MG63 (cell line): ENCODE measurements around the gene CCDC15. TPM values are rescaled to one million over a fixed set of nuclear protein-coding genes. Genes with fewer than 3 reads are reported as not detected.
"Not testable (repeated sequence)": the region's sequence is repeated elsewhere in the genome, so short reads cannot be mapped to it uniquely, and the experiment has no call there.

Source experiments
- DNase-seq: peaks from one replicate; pipeline ENCODE4 v3.0.0-alpha.2; 2020
- H3K27me3 ChIP-seq: fragments of 250-450 bp; sonication (Bioruptor Pico); 2 replicates; pipeline ENCODE4 v1.5.1; 2020; ENCODE audit warnings: mild to moderate bottlenecking, moderate library complexity
- H3K36me3 ChIP-seq: fragments of 250-450 bp; sonication (Bioruptor Pico); 2 replicates; pipeline ENCODE4 v1.5.1; 2020; ENCODE audit warnings: mild to moderate bottlenecking, moderate library complexity
- H3K4me3 ChIP-seq: fragments of 250-450 bp; sonication (Bioruptor Pico); 2 replicates; pipeline ENCODE4 v1.5.1; 2020; ENCODE audit warnings: mild to moderate bottlenecking, moderate library complexity
- H3K9me3 ChIP-seq: fragments of 250-450 bp; sonication (Bioruptor Pico); 2 replicates; pipeline ENCODE4 v1.5.1; 2020; ENCODE audit warnings: mild to moderate bottlenecking, moderate library complexity
- total RNA-seq: library from RNA; depleted of rRNA; stranded (reverse); fragments of >200 nt; shearing (Covaris generic); gene quantifications from 2 replicates; pipeline ENCODE4 v1.2.3, GENCODE V29; 2014; ENCODE audit warnings: low replicate concordance

The CCDC15 gene
- total RNA-seq, 1 experiment from 2014 or later: 1.5 TPM

DNA sequence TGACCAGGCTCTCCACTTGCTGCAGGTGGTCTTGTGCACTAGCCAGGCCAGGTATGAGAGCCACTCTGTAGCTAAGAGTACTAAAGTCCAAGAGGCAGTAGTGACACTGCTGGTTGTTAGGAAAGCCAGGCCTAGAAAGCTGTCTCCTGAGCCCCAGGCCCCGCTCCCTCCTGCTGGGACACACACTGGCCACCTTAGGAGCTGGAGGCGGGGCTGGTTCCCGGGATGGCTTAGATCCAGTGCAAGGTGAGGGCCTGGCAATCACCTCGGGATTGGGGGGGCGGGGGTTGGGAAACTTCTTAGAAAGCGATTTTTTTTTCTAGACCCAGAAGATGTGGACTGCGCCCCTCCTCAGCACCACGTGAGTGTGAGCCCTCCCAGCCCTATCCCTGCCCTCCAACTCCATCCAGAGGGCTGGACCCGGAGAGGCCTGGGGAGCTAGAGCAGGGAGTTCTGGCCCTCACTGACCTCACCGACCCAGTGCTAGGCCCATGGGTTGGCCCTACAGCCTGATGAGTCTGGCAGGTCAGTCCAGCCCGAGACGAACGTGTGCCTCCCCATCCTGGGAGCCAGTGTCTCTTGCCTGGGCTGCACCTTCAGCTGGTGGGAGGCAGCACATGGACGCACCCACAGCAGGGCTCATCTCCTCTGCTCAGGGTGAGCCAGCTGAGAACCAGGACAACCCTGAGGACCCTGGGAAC lies 127.2 kb downstream of the CCDC15 start:
- H3K36me3 ChIP-seq: no peaks in the 10 kb centered on the region
- no peak for DNase-seq
- no peaks in the 10 kb centered on the region for H3K27me3 ChIP-seq
- H3K9me3 ChIP-seq: no peaks in the 10 kb centered on the region
- no peak overlapping the region for H3K4me3 ChIP-seq

DNA sequence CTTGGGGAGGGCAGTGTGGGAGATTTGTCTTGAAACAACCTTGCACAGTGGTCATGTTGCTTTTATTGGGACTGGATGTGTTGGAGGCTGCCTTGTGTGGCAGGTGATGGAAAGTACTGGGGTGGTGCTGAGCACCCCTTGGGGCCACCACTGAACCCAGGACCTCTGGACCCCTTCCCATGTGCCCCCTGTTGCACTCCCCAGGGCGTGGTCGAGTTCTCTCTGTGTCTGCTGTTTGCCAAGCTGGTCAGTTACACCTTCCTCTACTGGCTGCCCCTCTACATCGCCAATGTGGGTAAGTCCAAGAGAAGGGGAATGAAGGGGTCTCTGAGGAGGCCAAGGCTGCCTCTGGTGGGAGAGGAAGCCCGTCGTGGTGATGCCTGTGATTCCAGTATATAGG lies 128.0 kb downstream of the CCDC15 start:
- Histone ChIP-seq H3K36me3 (no peaks in the 10 kb centered on the region), H3K9me3 (no peaks in the 10 kb centered on the region), H3K27me3 (no peaks in the 10 kb centered on the region), H3K4me3 (no peak overlapping the region)
- DNase-seq: no peak

DNA sequence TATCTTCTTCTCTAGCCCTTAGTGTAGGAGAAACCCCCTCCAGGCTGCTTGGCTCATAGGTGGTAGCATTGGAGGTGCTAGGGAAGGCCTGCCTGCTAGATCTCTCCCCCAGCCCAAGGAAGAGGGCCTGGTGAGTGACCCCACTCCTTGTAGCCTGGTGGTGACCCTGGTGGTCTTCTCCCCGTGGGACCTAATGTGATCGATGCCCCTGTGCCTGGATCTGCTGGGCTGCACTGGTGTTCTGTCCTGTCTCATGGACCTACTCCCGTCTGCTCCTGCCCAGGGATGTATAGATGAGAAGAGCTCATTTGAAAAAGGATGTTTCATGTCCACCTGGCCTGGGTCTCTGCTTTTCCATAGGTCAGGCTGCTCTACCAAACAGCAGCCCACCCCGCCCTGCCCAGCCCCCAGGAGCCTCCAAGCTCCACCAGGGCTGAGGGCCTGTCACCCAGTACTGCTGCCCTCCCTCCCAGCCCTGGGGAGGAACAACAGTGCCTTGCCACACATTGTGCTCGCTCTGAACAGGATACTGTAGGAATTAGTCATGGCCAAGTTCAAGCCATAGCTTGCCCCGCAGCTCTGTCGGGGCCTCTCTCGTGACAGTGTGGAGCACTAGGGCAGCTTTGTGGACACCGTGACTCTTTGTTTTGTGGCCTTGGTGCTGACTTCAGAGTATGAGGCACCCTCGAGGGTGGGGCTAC lies 128.8 kb downstream of the CCDC15 start:
- Histone ChIP-seq H3K9me3 (no peaks in the 10 kb centered on the region), H3K4me3 (no peak overlapping the region), H3K27me3 (no peaks in the 10 kb centered on the region), H3K36me3 (no peaks in the 10 kb centered on the region)
- DNase-seq: no peak

DNA sequence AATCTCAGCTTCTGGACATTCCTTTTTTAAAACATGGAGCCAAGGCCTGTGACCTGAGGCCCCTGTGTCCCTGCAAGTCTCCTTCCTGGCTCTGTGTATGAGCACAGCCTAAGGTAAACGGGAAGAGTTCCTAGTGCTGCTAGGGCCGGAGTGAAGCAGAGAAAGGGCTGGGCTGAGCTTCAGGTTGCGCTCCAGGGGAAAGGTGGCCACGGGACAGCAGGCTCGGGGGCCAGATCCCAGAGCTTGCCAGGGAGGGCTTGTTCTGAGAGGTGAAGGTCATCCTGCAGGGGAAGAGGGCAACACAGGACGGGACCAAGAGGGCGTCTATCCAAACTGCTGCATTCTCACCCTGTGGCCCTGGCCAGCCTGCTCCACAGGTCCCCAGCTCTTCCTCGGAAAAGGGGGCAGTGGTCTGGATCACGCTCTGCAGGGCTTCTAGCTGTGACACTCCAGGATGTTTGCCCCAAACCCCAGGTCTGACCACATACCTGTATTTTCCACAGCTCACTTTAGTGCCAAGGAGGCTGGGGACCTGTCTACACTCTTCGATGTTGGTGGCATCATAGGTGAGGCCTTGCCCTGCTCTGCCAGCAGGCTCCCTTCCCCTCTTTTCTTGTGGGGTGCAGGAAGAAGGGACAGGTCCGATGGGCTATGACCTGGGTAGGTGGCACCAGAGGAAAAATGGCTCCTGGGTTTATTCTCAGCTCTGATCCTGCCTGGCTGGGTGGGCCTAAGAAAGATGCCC lies 129.5 kb downstream of the CCDC15 start:
- Histone ChIP-seq H3K9me3 (no peaks in the 10 kb centered on the region), H3K27me3 (no peaks in the 10 kb centered on the region), H3K4me3 (no peak overlapping the region), H3K36me3 (no peaks in the 10 kb centered on the region)
- DNase-seq: no peak

DNA sequence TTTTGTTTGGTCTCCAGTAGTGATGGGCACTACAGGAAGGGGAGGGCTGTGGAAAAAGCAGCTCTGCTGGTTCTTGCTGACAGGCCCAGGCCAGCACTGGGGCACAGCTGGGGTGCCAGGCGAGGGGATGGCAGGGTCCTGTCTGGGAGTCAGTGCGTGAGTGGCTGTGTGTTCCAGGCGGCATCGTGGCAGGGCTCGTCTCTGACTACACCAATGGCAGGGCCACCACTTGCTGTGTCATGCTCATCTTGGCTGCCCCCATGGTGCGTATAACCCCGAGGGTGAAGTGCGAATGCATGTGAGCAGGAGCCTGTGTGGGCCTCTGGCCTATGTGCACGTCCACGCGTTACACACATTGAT lies 130.0 kb downstream of the CCDC15 start:
- no peaks in the 10 kb centered on the region for H3K9me3 ChIP-seq
- no peak overlapping the region for H3K4me3 ChIP-seq
- no peak for DNase-seq
- H3K27me3 ChIP-seq: no peaks in the 10 kb centered on the region
- H3K36me3 ChIP-seq: no peaks in the 10 kb centered on the region

DNA sequence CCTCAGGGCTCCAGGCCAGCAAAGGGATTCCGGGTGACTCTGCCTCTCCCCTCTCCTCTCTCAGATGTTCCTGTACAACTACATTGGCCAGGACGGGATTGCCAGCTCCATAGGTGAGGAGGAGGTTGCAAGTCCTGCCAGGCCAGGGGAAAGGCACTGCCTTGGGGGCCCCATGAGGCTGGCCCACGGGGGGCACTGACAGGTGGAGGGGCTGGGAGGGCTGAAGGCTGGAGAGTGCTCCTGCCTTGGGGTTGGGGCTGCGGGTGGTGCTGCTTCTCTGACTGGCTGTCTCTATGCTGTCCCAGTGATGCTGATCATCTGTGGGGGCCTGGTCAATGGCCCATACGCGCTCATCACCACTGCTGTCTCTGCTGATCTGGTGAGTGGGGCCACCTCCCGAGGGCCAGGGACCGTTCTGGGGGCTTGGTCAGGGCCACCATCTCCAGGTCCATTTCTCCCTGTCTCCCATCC lies 130.8 kb downstream of the CCDC15 start:
- Histone ChIP-seq H3K27me3 (no peaks in the 10 kb centered on the region), H3K4me3 (no peak overlapping the region), H3K36me3 (no peaks in the 10 kb centered on the region), H3K9me3 (no peaks in the 10 kb centered on the region)
- DNase-seq: no peak

DNA sequence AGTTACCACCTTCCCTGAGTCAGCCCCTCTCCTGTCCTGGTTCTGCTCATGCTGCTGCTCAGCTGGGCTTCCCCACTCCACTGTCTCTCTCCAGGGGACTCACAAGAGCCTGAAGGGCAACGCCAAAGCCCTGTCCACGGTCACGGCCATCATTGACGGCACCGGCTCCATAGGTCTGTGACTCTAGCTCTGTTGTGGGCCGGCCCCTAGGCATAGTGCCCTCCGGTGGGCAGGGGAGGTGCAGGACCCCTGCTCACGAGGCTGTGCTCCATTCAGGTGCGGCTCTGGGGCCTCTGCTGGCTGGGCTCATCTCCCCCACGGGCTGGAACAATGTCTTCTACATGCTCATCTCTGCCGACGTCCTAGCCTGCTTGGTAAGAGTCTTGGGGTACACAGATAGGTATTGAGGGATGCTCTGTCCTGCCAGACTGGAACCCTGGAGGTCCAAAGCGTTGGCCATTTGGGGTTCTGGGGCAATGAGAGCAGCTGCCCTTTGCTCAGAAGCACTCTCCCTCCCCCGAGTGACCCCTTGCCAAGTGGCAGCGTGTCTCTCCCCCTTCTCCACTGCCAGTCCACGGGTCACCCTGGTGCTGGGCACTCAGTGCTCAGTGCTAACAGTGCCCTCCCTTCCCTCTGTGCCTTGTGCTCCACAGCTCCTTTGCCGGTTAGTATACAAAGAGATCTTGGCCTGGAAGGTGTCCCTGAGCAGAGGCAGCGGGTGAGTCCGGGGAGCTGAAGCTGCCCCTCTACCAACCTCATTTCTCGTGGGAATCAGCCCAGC lies 131.5 kb downstream of the CCDC15 start:
- Histone ChIP-seq H3K9me3 (no peaks in the 10 kb centered on the region), H3K4me3 (no peak overlapping the region), H3K27me3 (no peaks in the 10 kb centered on the region), H3K36me3 (no peaks in the 10 kb centered on the region)
- DNase-seq: no peak

DNA sequence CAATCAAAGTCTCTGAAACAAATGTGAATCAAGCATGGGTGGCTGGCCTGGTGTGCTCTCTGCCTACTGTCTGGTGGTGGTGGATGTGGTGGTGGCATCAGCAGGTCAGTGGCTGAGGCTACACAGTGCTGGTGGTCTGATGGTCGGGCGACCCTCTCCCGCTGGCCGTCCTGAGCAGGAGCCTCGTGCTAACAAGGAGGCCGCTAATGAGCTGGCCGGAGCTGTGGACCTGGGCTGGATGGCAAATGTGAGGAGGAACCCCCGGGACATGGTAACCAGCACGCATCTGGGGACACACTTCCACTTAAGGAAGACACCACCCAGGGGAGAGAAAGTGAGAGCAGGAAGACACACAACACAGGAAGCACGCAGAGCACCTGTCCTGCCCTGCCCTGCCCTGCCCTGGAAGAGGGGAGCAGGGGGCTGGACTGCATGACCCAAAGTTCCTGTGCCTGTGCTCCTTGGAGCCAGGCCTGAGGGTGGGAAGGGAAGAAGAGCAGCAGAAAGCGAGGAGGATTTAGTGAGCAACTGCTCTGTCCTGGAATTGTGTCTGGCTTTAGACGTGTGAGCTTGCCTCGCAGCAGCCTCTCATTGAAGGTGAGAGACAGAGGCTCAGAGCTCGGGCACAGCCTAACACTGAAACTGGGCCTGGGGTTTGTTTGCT lies 132.8 kb downstream of the CCDC15 start:
- H3K9me3 ChIP-seq: no peaks in the 10 kb centered on the region
- no peaks in the 10 kb centered on the region for H3K36me3 ChIP-seq
- no peak for DNase-seq
- H3K4me3 ChIP-seq: no peak overlapping the region
- no peaks in the 10 kb centered on the region for H3K27me3 ChIP-seq

DNA sequence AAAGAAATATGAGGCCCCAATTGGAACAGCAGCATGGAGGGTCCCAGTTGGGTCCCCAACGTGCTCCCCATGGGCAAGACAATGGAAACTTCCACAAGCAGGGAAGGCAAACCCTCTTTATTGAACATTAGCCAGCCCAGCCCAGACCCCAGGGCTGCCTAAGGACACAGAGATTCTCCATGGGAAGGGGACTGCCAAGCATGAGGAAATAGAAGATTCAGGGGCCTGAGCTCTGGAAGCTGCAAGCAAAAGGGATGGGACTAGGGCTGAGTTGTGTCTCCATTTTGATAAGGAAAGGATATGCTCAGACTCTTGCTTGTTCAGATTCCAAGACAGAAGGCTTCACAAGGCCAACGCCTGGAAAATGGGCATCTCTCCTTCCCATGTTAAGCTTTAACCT lies 134.1 kb downstream of the CCDC15 start:
- no peak for DNase-seq
- no peaks in the 10 kb centered on the region for H3K27me3 ChIP-seq
- H3K9me3 ChIP-seq: no peaks in the 10 kb centered on the region
- no peaks in the 10 kb centered on the region for H3K36me3 ChIP-seq
- H3K4me3 ChIP-seq: no peak overlapping the region

DNA sequence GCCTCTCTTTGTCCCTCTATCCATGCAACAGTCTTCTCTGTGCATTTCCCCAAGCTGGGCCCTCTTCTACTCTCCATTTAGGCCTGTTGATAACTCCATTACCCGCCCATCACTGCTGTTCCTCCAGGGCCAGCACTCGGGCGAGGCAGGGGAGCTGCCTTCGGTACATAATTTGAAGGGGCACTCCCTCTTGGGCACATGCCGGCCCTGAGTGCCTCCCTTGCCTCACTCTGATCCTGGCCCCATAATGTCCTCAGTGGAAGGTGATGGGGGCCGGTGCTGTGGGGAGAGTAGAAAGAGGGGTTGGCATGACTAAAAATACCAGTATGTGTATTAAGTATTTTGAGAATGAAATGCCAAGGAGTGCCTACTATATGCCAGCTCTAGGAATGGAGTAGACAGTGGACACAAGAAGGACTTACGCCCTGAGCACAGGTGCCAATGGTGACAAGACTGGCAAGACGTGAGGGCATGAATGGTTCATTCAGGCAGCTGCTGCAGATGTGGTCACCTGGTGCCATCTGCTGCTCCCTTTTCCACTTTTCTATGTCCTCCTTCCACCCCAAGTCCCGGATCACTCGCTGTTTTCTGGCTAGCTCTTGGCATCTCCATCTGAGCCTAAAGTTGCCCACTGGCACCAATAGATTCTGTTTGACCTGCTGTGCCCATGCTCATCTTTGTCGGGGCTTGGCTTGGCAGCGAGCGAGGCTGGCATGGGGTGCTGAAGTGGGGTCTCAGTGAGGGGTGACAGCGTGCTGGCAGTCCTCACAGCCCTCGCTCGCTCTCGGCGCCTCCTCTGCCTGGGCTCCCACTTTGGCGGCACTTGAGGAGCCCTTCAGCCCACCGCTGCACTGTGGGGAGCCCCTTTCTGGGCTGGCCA lies 134.8 kb downstream of the CCDC15 start:
- Histone ChIP-seq H3K9me3 (no peaks in the 10 kb centered on the region), H3K4me3 (no peak overlapping the region), H3K36me3 (no peaks in the 10 kb centered on the region), H3K27me3 (no peaks in the 10 kb centered on the region)
- DNase-seq: no peak

DNA sequence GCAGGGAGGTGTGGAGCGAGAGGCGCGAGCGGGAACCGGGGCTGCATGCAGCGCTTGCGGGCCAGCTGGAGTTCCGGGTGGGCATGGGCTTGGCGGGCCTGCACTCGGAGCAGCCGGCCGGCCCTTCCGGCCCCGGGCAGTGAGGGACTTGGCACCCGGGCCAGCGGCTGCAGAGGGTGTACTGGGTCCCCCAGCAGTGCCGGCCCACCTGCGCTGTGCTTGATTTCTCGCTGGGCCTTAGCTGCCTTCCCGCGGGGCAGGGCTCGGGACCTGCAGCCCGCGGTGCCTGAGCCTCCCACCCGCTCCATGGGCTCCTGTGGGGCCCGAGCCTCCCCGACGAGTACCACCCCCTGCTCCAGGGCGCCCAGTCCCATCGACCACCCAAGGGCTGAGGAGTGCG lies 135.5 kb downstream of the CCDC15 start:
- not testable (repeated sequence) for H3K27me3 ChIP-seq, DNase-seq, H3K9me3 ChIP-seq, H3K4me3 ChIP-seq, H3K36me3 ChIP-seq

DNA sequence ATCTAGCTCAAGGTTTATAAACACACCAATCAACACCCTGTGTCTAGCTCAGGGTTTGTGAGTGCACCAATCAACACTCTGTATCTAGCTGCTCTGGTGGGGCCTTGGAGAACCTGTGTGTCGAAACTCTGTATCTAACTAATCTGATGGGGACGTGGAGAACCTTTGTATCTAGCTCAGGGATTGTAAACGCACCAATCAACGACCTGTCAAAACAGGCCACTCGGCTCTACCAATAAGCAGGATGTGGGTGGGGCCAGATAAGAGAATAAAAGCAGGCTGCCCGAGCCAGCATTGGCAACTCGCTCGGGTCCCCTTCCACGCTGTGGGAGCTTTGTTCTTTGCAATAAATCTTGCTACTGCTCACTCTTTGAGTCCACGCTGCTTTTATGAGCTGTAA lies 136.1 kb downstream of the CCDC15 start:
- not testable (repeated sequence) for H3K27me3 ChIP-seq, H3K9me3 ChIP-seq, DNase-seq, H3K36me3 ChIP-seq, H3K4me3 ChIP-seq

DNA sequence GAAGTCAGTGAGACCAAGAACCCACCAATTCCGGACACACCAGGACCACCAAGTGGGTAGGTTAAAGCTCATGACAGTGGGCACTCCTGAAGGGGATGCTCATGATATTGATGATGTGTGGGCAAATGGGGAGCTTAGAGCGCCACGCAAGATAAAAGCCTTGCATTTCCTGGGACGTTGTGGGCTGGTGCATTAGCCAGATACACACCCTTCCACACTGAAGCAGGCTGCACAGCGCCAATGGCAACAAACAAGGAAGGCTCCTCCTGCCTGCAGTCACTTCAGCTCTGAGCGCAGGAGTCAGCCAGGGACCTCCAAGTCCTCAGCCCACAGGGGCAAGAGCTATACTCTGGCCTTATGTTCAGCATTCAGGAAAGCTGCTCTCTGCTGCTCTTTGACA lies 136.8 kb downstream of the CCDC15 start:
- Histone ChIP-seq H3K27me3 (no peaks in the 10 kb centered on the region), H3K36me3 (no peaks in the 10 kb centered on the region), H3K4me3 (no peak overlapping the region), H3K9me3 (no peaks in the 10 kb centered on the region)
- DNase-seq: no peak
